Stimulated activated CD8-positive, alpha-beta memory T cell treated with anti-CD3 and anti-CD28 coated beads, Interleukin-7, amount 100 ng/mL, for 4 hours (primary cell): ENCODE measurements around the gene UBE2F.
"Not testable (repeated sequence)": the region's sequence is repeated elsewhere in the genome, so short reads cannot be mapped to it uniquely, and the experiment has no call there.

Experiments used
- DNase-seq, 2 donors: peaks; one replicate each; pipeline ENCODE4 v3.0.0-alpha.2; 2020; ENCODE audit warnings: low read depth in 2 of 2

Gene UBE2F

DNA sequence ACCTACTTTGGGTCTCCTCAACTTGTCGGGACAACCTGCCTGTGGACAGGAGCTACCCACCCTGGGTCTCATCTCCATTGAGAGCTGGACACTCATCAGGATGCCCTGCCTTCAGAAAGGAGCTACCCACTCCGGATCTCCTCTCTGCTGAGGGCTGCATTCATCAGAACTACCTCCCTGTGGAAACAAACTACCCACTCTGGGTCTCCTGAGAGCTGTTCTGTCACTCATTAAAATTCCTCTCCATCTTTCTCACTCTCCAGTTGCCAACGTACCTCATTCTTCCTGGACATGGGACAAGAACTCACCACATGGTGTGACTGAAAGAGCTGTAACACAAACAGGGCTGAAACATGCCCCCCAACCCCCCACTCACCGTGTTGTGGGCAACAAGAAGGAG is 22.5 kb upstream of the UBE2F start:
- no peak for DNase-seq

DNA sequence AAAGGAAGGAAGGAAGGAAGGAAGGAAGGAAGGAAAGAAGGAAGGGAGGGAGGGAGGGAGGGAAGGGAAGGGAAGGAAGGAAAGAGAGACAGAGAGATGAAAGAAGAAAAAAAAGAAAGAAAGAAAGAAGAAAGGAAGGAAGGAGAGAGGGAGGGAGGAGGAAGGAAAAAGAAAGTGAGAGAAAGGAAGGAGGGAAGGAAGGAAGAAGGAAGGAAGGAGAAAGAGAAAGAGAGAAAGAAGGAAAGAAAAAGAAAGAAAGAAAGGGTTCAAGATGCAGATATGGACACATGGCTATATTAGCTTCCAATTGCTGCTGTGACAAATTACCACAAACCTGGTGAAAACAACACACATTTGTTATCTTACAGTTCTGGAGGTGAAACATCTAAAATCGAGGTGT is 20.4 kb upstream of the UBE2F start:
- no peak for DNase-seq

DNA sequence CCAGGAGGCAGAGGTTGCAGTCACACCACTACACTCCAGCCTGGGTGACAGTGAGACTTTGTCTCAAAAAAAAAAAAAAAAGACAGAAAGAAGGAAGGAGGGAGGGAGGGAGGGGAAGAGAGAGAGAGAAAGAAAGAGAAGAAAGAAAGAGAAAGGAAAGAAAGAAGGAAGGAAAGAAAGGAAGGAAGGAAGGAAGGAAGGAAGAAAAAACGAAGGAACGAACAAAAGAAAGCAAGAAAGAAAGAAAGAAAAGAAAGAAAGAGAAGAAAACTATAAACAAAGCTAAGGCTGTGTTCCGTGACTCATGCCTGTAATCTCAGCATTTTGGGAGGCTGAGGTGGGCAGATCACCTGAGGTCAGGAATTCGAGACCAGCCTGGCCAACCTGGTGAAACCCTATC is 15.5 kb upstream of the UBE2F start:
- DNase-seq: not testable (repeated sequence)

DNA sequence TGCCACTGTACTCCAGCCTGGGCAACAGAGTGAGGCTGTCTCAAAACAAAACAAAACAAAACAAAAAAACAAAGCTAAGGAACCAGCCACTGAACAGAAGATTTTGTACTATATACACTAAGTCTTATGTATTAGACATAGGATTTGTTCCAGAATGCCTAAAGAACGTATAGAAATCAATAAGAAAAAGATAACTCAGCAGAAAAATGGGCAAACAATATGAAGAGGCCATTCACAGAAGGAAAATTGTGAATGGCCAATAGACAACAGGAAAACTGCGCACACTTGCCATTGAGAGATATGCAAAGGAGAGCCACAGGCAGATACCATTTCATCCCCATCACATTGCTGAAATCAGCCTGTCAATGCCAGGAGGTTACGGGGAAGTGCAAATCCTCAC is 14.9 kb upstream of the UBE2F start:
- DNase-seq: no peak

DNA sequence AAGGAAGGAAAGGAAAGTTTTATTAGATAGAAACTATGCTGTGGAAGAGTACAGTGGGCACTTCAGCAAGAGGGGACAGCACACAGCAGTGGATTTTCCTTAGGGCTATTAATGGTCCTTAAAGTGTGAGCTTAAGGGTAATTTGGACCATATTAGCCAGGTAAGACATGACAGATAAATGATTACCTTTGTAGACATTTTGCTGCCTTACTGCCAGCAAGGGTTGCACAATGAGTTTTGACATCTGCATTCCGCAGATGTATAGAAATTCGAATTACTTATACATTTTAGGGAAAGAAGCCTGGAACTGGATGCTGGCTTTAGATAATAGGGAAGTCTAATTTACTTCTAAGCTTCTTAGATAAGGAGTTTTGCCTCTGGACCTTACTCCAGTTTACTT is 14.0 kb upstream of the UBE2F start:
- DNase-seq: no peak

DNA sequence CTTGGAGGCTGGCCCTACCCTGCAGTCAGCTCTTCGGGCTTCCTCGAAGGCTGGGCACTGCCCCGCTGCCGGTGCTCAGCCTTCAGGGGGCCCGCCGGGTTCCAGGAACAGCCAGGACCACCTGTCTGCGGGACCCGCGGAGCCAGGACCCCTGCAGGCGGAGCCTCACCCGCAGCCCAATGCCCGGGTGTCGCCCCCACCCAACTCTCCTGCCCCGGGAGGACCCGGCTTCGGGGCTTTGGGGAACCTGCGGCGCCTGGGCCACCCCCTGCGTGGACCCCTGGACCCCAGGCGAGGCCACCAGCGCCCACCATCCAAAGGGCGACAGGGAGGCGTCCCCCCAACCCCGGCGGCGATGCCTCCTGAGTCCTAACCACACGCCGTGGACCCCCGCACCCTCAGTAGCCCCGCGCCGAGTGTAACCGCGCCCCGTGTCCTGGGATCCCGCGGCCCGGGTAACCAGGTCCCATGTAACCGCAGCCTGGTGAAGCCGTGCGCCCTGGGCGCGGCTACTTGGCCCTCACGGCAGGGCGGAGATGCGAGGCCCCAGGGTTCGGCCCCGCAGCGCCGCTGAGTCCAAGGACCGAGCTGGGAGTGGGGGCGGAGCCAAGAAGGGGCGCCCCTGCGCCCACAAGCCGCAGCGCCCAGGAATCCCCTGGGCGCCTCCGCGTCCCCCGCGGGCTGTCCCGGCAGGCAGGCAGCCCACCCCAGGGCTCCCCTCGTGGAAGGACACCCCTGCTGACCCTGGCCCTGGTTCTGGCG is 11.0 kb upstream of the UBE2F start:
- DNase-seq: no peak

DNA sequence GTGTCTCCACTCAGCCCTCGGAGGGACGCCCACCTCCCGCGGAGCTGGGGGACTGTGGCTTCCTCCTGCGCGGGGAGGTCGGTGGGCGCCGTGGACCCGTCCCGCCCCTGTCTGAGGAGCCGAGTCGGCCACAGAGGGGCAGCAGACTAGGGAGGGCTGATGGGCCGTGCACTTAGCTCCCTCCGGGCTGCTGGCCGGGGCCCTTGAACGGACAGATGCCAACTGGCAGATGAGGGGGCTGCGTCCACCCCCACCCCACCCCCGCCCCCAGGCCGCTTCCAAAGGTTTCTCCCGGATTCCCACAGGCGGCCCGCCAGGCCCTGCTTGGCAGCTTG is 10.4 kb upstream of the UBE2F start:
- DNase-seq: no peak

DNA sequence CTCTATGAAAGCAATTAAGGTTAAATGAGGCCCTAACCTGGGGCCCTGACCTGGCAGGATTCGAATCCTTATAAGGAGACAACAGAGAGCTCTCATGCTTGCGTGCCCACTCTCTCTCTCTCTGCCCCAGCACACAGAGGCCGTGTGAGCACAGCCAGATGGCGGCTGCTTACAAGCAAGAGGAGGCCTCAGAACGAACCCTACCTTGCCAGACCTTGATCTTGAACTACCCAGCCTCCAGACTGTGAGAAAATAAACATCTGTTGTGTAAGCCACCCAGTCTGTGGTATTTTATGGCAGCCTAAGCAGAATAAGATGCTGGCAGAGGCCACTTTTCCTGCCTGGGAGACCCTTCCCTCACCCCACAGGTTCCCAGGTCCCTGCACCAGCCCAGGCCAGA is 5.2 kb upstream of the UBE2F start:
- DNase-seq: no peak

DNA sequence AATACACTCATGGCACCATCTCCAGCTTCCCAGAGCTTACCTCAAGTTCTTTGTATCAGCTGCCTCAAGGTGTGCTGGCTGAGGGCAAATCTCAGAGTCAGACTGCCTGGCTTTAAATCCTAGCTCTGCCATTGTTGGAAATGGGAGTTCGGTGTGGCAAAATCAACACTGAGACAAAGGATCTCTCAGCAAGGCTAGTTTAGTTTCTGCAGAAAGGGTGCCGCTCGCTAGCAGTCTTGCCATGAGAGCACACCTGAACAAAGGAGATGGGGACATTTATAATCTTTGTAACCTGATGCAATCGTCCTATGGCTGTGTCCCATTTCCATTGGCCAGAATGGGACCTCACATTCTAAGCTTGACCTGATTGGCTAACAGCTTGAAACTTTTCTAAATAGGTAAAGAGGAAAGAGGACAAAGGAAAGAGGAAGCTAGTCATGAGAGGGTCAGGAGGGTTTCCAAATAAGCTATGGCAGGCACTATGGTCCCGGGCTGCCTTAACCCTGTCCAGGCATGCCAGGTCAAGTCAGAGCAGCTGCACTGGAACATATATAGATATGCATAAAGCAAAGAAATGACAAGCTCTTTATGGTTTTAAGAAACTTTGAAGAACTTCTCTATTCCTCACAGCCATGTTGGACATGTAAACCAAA is 4.3 kb upstream of the UBE2F start:
- DNase-seq: no peak

DNA sequence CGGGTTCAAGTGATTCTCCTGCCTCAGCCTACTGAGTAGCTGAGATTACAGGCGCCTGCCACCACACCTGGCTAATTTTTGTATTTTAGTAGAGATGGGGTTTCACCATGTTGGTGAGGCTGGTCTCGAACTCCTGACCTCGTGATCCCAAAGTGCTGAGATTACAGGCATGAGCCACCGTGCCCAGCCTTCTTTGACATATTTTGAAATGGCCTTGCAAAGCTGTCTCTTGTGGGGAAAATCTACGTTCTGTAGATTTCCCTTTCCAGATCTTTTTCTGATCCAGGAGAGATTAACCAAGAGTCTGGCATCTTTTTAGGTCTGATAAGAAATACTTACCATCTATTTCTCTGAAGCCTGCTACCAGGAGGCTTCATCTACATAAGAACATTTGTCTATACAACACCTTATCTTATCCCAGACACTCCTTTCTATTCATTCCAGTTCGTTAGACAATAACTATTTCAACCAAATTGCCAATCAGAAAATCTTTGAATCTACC is 3.3 kb upstream of the UBE2F start:
- DNase-seq: not testable (repeated sequence)

DNA sequence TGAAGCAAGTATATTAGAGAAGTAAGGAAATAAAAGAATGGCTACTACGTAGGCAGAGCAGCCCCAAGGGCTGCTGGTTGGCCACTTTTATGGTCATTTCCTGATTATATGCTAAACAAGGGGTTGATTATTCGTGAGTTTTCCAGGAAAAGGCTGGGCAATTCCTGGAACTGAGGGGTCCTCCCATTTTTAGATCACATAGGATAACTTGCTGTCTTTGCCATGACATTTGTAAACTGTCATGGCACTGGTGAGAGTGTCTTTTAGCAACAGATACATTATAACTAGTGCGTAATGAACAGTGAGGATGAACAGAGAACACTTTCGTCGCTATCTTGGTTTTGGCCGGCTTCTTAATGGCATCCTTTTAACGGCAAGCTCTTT is 2.6 kb upstream of the UBE2F start:
- no peak for DNase-seq

DNA sequence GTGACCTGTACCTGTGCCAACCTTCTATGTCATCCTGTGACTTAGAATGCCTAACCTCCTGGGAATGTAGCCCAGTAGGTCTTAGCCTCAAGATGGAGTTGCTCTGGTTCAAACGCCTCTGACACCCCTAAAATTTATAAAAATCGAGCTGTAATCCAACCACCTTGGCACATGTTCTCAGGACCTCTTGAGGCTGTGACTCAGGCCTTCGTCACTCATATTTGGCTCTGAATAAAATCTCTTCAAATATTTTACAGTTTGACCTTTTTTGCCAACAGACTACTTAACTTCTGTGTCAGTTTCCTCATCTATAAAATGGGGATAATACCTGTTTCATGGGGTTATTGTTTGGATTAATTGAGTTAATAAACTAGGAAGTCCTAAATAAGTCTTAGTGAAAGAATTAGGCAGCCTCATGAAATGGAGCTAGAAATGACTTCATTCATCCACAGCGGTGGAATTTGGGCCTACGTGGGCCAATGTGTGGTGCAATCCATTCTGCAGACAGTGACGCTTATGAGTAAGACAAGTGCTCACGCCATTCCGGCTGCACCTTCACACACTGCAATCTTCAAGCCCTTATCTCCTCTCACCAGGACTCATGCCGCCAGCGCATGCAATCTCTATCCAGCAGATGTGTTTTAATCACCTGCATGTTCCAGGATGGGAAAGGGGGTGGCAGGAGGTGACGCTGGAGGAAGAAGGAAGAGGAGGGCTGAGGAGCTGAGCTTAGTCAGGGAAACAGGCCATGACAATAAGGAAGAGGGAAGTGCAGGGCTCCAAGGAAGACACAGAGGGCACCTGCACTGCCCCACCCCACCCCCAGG is 2.0 kb upstream of the UBE2F start:
- no peak for DNase-seq

DNA sequence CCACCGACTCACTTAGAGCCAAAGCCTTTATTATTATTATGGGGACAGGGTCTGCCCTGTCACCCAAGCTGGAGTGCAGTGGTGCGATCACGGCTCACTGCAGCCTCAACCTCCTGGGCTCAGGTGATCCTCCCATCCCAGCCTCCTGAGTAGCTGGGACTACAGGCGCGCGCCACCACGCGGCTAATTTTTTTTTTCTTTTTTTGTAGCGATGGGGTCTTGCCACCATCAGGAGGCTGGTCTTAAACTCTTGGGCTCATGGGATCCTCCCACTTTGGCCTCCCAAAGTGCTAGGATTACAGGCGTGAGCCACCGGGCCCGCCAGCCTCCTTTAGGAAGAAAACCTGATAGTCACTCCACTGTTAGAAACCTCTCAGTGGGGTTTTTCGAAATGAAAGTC is 970 bp upstream of the UBE2F start:
- not testable (repeated sequence) for DNase-seq

DNA sequence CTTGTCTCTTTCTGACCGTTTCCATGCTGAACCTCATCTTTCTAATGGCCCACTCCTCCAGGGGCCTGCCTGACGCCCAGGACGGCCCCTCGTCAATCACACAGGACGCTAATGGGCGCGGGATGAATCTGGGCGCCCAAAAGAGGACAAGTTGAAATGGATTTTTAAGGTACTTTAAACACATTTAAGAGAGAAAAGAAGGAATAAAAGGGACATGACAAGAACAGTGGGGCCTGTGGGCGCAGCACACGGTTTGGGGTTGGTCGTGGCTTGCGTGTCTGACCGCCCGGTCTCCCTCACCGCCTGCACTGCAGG is 607 bp upstream of the UBE2F start:
- DNase-seq: no peak

DNA sequence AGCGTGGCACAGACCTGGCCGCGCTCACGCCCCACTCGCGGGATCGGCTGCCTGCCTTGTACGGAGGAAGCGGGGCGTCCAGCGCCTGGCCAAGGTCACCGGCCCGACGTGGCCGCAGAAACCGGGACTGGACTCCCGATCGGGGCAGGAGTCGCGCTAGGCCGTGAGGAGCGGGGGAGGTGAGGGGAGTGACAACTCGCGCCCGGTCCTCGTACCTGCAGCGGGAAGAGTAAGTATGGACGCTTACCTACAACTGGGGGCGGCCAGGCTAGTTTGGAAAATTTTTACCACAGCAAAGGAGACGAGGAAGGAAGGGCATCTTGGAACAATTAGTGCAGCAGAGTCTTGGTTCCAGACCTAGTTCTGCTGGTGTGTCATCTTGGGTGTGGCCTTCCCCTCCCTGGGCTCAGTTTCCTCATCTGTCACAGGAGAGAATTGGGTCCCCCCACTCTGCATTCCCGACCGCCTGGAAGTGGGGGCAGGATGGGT is 693 bp downstream of the UBE2F start:
- no peak for DNase-seq

DNA sequence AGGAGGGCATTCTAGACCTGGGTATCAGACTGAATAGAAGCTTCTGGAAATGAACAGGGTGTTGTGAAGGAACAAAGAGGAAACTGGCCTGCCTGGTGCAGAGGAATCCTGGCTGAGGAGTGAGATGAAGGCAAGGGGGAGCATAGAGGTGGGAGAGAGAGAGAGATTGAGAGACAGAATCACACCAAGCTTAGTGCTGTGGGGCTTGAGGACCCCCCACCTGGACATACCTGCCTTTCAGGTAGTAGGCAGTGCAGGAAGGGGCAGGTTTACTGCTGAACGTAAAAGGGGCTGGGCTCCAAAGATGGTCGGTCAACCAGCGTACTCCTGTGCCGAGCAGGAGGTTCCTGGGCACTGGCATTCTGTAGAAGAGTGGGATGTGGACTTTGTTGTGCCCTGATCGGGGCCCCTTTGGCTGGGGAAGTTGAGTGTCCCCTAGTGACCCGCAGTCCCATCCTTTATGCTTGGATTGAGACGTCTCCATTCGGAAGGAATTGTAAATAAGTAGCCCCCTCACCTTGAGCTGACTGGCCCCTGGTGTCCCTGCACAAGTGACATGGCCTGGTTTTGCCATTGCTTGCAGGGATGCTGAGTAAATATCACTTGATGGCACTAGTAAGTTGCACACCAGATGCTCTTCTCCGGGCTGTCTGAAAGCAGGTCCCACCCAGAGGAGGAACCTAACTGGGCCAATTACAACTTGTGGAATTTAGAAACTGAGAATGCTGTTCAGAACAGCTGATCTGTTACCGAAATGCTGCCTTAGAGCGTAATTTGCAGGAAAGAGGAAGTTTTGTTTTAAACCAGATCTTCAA is 1.4 kb downstream of the UBE2F start:
- DNase-seq: peak; percentile 26 to 38

DNA sequence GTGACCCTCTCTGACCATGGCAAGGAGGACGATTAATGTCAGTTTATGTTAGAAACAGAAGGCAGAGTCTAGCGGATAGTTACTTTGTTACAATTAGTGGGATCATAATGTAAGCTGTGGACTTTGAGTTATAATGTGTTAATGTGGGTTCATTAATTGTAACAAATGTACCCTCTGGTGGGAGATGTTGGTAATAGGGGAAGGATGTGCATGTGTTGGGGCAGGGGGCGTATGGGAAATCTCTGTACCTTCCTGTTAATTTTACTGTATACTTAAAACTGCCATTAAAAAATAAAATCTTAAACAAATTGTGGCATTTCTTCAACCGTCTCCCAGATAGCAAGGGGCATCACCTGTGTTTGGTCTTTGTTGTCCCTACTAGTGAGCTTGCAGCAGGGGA is 4.8 kb downstream of the UBE2F start:
- no peak for DNase-seq

DNA sequence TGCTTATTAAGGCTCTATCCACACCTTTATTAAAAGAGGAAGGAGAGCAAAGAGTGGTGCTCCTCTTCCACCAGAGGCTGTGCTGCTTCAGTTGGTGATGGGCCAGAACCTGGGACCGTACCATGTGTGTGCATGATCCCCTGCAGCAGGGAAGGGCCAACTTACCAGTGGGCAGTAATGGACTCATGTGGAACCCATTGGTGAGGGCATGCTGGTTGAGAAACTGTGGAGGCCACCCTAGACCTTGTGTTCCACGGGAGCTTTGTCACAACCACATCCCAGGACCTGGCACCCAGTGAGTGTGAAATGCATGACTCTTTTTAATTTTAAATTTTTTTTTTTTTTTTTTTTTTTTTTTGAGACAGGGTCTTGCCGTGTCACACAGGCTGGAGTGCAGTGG is 5.4 kb downstream of the UBE2F start:
- DNase-seq: no peak

DNA sequence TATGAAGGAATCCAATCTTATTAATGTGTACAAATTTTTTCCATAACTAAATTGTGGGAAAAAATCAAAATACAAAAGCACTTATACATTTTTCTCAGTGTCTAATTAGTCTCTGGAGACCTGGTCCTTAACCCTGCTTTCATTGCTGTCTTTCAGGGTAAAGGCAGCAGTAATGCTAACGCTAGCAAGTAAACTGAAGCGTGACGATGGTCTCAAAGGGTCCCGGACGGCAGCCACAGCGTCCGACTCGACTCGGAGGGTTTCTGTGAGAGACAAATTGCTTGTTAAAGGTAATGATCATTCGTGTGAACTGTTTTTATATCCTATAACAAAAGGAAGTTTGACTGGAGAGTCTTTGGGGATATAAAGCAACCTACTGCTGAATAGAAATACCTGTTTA is 6.1 kb downstream of the UBE2F start:
- no peak for DNase-seq

DNA sequence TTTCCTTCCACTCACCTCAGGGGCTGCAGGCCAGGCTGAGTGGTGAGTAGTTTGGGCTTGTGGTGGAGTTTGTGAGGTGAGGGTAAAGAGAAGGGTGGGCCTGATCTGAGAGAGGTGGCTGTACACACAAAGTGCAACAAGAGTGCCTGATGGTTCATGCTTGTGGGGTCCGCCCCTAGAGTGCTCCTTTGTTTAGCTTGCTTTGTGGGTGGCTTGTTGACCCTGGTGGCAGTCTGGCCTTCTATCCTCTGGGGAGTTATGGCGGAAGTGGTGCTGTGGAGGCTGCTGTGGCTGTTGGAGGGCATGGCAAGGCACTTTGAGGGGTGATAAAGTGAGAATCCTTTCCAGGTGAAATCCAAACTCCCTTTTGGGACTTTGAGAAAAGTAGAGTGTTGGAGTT is 10.6 kb downstream of the UBE2F start:
- DNase-seq: no peak

DNA sequence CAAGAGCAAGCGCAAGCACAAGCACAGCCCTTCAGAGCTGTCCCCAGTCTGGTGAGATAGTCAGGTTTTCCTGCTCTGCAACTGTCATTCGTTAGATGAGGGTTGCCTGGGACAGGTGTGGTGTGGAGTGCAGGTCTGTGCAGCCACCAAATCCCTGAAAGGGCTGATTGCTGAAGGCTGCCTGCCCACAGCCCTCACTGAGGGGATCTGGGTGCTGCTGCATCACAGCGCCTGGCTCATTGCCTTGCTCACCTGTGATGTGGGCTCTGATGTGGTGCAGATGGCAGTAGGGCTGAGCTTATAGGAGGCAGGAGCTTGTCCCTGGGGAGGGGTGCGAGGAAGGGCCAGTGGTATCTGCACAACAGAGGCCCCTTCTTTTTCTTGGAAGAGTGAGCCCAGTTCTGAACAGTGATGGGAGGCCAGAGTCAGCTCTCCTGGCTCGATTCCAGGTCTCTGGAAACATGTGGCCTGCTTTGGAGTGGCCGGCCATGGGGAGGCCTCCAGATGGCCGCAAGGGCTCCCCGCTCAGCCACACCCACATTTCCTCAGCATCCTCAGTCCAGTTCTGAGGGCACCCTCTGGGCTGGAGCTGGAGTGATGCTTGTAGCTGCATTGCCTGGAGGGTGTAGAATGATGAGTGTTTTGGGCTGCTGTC is 11.4 kb downstream of the UBE2F start:
- DNase-seq: no peak
